Raji (cell line): ENCODE measurements around the gene ATP1B2.

Experiments used
- POLR2A ChIP-seq: IDR thresholded peaks from 2 replicates; pipeline ENCODE4 v1.6.1; 2011; ENCODE audit warnings: low read depth, low read length, control low read depth; ENCODE audit not compliant: insufficient read depth

Gene ATP1B2

GRCh38 chr17:7629939-7630571 lies 20.7 kb upstream of the ATP1B2 start, which contains the start of gene SHBG:
TSS of gene SHBG (plus strand) at chr17:7630135. CDS start at chr17:7630173, 38 bp downstream.
- no peak for TF ChIP-seq POLR2A

- TF ChIP-seq POLR2A, result no peak
Measured at GRCh38 chr17:7631398-7632380, 19.0 kb upstream of the ATP1B2 start.

- TF ChIP-seq POLR2A, result 0 out of 2 replicates have a peak, but pooled peaks have one; percentile 24
Measured at GRCh38 chr17:7632492-7632894, 18.2 kb upstream of the ATP1B2 start.

- no peak for TF ChIP-seq POLR2A
Measured at GRCh38 chr17:7633093-7633492, 17.6 kb upstream of the ATP1B2 start.

- TF ChIP-seq POLR2A, result no peak
Measured at GRCh38 chr17:7634384-7634783, 16.3 kb upstream of the ATP1B2 start.

- no peak for TF ChIP-seq POLR2A
Measured at GRCh38 chr17:7636163-7636562, 14.6 kb upstream of the ATP1B2 start.

- no peak for TF ChIP-seq POLR2A
Measured at GRCh38 chr17:7640783-7641182, 9.9 kb upstream of the ATP1B2 start.

- no peak for TF ChIP-seq POLR2A
Measured at GRCh38 chr17:7644775-7645174, 6.0 kb upstream of the ATP1B2 start.

GRCh38 chr17:7646457-7646856 lies 4.3 kb upstream of the ATP1B2 start:
- no peak for TF ChIP-seq POLR2A

GRCh38 chr17:7647018-7647417 lies 3.7 kb upstream of the ATP1B2 start:
- no peak for TF ChIP-seq POLR2A

GRCh38 chr17:7651097-7651664 lies 455 bp downstream of the ATP1B2 start:
- TF ChIP-seq POLR2A, result no peak

- TF ChIP-seq POLR2A, result no peak
Measured at GRCh38 chr17:7651665-7652387, 1.1 kb downstream of the ATP1B2 start.

- TF ChIP-seq POLR2A, result no peak
Measured at GRCh38 chr17:7652388-7653356, 1.9 kb downstream of the ATP1B2 start.
